NCI-H526 treated with DMSO at 0.1 percent for 48 hours (cell line): ENCODE results near the gene NDST1.

Experiments
- DNase-seq: peaks from one replicate; lab custom pipeline; 2025; lab: John Stamatoyannopoulos, UW

The NDST1 gene

DNA sequence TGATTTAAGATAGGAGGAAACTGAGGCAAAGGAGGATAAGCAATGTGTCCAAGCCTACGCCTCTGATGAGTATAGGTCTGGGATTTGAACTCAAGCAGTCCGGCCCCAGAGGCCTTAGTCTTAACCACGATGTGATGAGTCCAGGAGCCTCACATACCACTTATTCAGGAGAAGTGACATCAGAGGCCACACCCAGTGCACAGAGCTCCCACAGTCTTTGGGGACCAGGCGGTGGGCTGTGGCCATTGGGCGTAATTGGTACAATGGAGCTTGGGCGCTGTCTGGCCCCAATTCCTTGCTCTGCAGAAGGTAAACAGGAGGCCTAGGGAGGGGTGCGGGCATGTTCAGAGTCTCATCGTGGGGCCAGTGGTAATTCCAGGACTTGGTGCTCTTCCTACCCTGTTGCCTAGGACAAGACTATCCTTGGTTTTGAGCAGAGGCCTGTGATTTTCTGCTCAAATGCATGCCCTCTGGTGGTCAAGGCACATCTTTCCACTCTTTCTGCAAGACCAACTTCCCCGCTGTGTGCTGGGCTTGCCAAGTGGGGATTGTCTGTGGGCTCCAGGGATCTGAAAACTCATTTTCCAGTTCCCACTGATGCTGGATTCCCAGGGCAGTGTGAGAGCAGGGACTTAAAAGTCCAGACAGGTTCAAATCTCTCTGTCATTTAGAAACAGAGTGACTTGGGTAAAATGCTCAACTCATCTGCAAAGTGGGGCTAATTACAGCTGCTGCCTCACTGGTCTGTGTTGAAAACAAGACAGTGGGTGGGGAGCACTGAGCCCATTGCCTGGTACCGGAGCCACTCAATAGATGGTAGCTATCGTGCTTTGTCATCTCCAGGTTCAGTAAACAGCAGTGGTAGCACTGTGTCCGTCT is 15.8 kb downstream of the NDST1 start:
- no peak for DNase-seq

- no peak for DNase-seq
These were observed 17.2 kb downstream of the NDST1 start for GRCh38 chr5:150525163-150525562.

DNA sequence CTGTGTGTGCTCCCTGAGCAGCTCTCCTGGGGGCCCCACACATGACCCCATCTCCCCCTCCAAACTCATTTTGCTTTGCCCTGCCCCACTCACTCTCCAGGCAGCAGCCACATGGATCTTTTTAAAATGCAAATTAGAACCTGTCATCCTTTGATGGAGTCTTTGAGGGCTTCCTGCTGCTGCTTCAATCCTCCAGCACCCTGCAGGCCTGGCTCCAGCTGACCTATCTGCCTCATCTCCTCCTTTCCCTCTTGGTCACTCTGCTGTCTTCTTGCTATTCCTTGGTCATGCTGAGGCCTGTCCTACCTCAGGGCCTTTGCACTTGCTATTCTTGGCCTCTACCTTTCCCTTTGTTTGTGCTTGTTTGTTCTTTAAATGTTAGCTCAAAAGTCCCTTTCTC is 17.9 kb downstream of the NDST1 start:
- DNase-seq = no peak

DNA sequence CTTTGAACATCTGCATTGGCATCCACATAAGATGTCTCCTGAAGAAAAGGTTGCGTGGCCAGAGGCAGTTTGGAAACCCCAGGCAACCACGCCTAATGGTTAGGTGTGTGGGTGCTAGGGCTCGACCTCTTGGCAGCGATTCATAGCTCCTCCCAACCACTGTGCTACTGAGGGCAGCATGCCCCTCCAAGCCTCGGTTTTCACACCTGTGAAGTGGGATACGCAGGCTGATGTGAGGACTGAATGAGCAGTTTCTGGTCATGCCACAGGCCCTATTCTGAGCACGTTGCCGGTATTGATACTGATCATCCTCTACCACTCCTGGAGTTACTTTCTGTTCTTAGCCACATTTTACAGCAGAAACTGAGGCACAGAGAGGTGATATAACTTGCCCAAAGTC is 19.1 kb downstream of the NDST1 start:
- DNase-seq = no peak

- DNase-seq = no peak
These were observed 19.9 kb downstream of the NDST1 start for GRCh38 chr5:150527808-150528207.

DNA sequence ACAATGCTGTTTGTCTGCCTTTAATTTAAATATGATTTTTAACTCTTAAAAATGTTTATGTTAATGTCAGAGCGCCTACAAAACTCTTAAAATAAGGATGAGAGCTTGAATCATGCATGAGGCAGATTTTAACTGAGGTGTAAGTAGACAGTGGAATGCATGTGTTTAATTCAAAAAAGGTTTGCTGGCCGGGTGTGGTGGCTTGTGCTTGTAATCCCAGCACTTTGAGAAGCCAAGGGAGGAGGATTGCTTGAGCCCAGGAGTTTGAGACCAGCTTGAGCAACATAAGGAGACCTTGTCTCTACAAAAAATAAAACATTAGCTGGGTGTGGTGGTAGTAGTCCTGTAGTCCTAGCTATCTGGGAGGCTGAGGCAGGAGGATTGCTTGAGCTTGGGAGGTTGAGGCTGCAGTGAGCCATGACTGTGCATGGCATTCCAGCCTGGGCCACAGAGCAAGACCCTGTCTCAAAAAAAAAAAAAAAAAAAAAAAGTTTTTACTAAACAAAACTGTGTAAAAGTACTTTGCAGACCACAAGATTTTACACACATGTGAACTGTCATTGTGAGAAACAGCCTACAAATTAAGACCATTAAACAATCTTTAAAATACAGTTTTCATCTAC is 21.1 kb downstream of the NDST1 start:
- no peak for DNase-seq

- DNase-seq = no peak
These were observed 21.6 kb downstream of the NDST1 start for GRCh38 chr5:150529555-150529954.

DNA sequence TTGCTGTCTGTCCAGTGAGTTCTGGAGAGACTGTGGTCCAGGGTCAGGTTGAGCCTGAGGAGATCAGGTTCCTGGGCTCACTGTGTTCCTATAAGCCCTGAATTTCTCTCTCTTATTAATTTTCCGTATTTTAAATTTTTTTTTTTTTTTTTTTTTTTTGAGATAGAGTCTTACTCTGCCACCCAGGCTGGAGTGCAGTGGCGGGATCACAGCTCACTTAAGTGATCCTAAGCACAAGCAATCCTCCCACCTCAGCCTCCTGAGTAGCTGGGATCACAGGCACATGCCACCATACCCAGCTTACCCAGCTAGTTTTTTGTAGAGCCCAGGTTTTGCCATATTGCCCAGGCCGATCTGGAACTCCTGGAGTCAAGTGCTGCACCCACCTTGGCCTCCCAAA is 22.5 kb downstream of the NDST1 start:
- DNase-seq = no peak

DNA sequence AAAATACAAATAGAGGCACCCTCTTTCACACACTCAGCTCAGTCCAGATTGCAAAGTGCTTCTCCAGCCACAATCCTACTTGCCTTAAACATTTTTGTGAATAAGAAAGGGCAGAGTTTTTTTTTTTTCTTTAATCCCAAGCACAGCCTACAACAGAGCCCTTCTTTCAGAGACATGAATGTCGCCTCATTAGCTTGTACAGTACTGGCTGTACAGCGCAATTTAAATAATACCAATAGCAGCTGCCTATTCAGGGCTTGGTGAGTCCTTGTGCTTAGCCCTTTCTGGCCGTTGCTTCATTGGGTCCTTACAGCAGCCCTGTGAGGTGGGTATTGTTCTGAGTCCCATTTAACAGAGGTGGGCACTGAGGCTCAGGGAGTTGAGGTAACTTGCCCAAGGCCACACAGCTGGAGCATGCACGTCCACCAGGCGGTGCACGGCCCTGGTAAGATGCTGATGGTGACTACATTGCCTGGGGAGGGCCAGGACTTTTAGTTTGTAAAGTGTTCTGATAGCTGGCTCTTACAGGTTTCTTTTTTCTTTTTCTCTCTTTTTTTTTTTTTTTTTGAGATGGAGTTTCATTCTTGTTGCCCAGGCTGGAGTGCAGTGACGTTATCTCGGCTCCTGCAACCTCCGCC is 23.1 kb downstream of the NDST1 start:
- DNase-seq = peak; percentile 7

DNA sequence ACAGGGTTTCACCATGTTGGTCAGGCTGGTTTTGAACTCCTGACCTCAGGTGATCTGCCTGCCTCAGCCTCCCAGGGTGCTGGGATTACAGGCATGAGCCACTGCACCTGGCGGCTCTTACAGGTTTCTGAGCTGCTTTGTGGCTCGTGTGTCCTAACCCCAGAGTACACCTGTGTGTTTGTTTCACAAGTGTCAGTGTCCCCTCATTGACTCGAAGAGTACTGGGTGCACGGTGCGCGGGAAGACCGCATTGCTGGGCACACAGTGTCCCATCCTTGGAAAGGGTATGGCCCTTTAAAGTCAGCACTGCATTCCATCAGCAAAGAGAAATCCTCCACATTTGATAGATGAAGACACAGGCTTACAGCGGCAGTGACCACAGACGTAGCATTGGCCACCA is 23.8 kb downstream of the NDST1 start:
- no peak for DNase-seq

- no peak for DNase-seq
These were observed 24.2 kb downstream of the NDST1 start for GRCh38 chr5:150532151-150532550.

GRCh38 chr5:150532996-150533395 is 25.1 kb downstream of the NDST1 start:
- no peak for DNase-seq

DNA sequence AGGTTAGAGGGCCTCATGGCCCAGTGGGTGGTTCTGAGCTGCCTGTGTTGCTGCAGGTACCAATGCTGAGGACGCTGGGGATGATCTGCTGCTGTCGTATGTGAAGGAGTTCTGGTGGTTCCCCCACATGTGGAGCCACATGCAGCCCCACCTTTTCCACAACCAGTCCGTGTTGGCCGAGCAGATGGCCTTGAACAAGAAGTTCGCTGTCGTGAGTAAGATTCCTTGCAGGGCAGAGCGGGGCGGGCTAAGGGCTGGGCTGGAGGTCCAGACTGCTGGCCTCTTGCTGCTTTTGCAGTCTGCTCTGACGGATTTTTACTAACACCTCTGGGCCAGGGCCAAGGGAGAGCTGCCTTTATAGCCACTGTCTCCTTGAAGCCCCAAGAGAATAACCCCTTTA is 26.9 kb downstream of the NDST1 start:
- no peak for DNase-seq

- DNase-seq = no peak
These were observed 27.7 kb downstream of the NDST1 start for GRCh38 chr5:150535611-150536010.

GRCh38 chr5:150538007-150538917 is 30.3 kb downstream of the NDST1 start:
- no peak for DNase-seq

- no peak for DNase-seq
These were observed 31.3 kb downstream of the NDST1 start for GRCh38 chr5:150539206-150539605.

GRCh38 chr5:150540042-150540441 is 32.1 kb downstream of the NDST1 start:
- DNase-seq = no peak

DNA sequence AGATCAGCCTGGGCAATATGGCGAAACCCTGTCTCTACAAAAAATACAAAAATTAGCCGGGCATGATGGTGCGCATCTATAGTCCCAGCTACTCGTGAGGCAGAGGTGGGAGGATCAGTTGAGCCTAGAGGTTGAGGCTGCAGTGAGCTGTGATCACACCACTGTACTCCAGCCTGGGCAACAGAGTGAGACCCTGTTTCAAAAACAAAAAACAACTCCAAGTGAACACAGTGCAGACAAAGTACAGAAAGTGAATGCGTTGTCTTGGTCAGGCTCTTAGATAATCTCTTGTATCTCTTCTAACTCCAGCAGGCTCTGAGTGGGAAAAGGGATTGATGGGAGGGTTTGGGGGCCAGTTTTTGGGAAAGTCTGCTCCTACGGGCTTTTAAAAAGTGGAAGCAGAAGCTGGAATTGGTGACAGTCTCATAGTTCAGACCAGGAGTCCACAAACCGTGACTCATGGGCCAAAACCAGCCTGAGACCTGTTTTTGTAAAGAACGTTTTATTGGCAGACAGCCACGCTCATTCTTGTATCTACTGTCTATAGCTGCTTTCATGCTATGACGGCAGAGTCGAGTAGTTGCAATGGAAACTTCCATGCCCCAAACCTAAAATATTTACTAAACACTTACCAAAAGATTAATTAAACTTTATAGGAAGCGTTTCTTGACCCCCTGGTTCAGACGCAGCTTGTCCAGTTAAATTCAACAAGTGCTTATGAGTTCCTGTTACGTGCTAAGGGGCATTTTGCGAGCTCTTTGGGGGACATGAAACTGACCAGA is 32.9 kb downstream of the NDST1 start:
- no peak for DNase-seq

GRCh38 chr5:150541397-150541675 is 33.4 kb downstream of the NDST1 start:
- no peak for DNase-seq

DNA sequence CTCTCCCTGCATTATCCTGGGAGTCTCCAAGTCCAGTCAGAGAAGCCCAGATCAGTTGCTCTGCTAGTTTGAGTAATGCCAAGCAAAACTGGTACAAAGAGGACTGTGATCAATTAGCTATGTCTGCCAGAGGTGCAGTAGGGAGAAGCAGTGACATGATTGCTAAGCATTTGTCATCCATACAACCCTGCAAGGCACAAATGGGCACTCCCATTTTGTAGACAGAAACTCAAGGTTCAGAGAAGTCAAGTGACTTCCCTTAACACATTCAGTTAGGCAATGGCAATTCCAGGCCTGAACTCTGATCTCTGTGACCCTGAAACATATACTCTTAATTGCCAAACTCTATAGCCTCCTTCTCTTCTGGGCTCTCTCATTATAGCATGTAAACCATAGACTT is 34.0 kb downstream of the NDST1 start:
- DNase-seq = no peak

DNA sequence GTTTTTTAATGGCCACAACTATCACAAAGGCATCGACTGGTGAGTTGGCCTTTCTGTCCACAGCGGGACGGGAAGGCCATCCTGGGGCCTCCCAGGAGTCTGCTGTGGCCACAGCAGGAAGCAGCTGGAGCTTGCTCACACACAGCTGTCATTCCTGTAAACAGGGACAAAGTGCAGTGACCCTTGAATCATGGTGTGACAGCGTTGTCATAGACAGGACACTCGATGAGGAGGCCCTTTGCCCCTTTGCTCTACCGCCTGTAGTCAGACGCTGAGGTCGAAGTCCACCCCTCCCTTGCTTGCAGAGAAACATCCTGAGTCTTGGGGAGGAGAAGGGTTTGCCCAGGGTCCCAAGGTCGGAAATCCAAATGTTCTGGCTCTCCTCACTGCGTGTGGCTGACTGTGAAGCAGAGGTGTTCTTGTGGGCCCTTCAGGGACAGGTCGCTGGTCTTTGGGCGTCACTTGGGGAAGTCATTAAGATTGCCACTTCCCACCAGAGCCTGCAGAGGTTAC is 35.1 kb downstream of the NDST1 start:
- DNase-seq = no peak
